ENCODE results near the gene MTFP1.
A peak's percentile ranks its signal among the peaks of the same experiment; 100 is the strongest.
"Not testable (repeated sequence)": the region's sequence is repeated elsewhere in the genome, so short reads cannot be mapped to it uniquely, and the experiment has no call there.

MTFP1 gene

GRCh38 chr22:30397656-30398635 lies 27.6 kb upstream of the MTFP1 start:
- peak overlapping the region; percentile 79 for H3K4me3 ChIP-seq (ENCODE audit: low read depth, low read length)
- TF ChIP-seq CTCF (IDR thresholded peaks at IDR 0.05; ENCODE audit: low read depth, low read length): no peak

- H3K4me3 ChIP-seq (ENCODE audit: low read depth, low read length): no peak overlapping the region
- TF ChIP-seq CTCF (IDR thresholded peaks at IDR 0.05; ENCODE audit: low read depth, low read length): no peak
Observed at GRCh38 chr22:30398685-30399680, 26.6 kb upstream of the MTFP1 start.

- no peak for TF ChIP-seq CTCF (IDR thresholded peaks at IDR 0.05; ENCODE audit: low read depth, low read length)
- H3K4me3 ChIP-seq (ENCODE audit: low read depth, low read length): no peak overlapping the region
Observed at GRCh38 chr22:30399718-30400117, 25.9 kb upstream of the MTFP1 start.

GRCh38 chr22:30400159-30400558 lies 25.4 kb upstream of the MTFP1 start:
- no peak overlapping the region for H3K4me3 ChIP-seq (ENCODE audit: low read depth, low read length)
- no peak for TF ChIP-seq CTCF (IDR thresholded peaks at IDR 0.05; ENCODE audit: low read depth, low read length)

- H3K4me3 ChIP-seq (ENCODE audit: low read depth, low read length): not testable (repeated sequence)
Observed at GRCh38 chr22:30401024-30401423, 24.5 kb upstream of the MTFP1 start.

GRCh38 chr22:30402028-30402765 lies 23.4 kb upstream of the MTFP1 start:
- no peak for TF ChIP-seq CTCF (IDR thresholded peaks at IDR 0.05; ENCODE audit: low read depth, low read length)
- H3K4me3 ChIP-seq (ENCODE audit: low read depth, low read length): no peak overlapping the region

GRCh38 chr22:30402766-30403104 lies 22.8 kb upstream of the MTFP1 start:
- not testable (repeated sequence) for H3K4me3 ChIP-seq (ENCODE audit: low read depth, low read length)

All from WI38 (cell line).